GM19043 (cell line): ENCODE measurements around the gene PDE9A.
"Not testable (repeated sequence)": the region's sequence is repeated elsewhere in the genome, so short reads cannot be mapped to it uniquely, and the experiment has no call there.

Experiments
- ATAC-seq: cut with Tn5 transposase; IDR thresholded peaks from one replicate; pipeline ENCODE4 v1.9.1; 2021; ENCODE audit warnings: low read depth; ENCODE audit not compliant: unreplicated experiment

Gene PDE9A

DNA sequence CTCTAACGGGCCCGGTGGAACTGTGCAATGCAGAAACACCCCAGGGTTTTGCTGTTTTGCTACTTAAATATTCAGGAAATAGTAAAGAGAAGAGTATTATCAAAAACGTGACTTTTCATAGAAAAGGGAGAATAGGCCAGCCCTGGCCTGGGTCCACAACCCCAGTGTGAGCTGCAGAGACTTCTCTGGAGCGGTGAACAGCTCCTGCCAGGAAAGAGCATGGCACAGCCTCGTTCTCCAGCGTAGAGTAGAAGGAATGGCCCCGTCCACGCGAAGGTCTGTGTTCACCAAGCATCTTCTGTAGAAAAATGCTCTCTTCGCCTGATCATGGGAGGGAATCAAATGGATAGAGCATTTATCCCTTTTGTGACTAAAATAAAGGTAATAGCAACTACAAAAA, 51.4 kb downstream of the PDE9A start:
- ATAC-seq = no peak

DNA sequence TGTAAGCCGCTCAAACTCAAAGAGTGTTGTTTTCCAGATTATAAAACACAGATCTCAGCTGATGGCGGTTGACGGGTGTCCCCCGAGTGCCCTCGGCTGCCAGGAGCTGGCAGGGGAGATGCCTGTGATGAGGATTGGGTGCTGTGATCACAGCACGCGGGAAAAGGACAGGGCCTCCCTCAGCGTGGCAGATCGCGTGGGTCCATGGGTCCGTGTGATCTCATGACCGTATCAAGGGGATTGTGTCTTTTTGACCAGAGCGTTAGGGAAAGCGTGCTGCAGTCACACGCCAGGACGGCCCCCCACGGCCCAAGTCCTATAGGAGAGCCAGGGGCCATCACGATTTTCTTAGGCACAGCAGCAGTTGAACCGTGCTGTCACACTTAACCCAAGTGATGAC, 51.9 kb downstream of the PDE9A start:
- ATAC-seq = no peak

DNA sequence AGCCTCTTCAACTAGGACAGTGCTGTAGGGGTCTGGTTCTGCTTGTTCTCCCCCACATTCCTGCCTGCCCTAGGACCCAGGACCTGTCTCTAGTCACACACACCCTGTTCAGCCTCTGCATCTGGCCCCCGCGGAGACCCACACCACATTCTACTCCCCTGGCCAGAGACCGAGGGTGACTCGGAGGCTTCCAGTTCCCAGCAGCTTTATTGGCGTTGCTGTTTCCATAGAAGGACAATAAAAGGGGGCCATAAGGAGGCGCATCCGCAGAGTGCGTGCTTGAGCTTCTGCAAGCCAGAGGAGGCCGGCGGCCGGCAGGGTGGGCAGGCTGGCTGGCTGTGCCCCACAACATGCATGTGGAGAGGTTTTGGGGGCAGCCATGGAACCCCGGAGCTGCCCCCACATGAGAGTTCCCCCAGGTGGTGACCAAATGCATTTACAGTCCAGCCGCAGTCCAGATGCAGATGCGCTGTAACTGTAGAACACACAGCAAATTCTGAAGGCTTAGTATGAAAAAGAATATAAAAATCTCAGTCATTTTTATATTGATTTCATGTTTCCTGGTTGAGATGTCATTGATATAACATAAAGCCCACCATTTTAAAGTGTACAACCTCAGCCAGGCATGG, 52.4 kb downstream of the PDE9A start:
- ATAC-seq = no peak

DNA sequence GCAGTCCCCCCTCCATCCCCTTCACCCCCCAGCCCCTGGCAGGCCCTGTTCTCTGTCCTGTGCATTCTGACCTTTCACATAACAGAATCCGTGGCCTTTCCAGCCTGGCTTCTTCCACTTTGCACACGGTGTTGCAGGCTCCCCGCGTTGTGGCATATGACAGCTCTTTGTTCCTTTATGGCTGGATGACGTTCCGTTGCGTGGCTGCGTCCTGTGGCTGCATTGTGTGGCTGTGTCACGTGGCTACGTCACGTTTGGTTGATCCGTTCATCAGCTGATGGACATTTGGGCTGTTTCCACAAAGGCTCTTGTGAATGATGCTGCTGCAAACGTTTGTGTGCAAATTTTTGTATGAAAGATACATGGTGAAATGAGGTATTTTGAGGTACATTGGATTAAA, 53.3 kb downstream of the PDE9A start:
- ATAC-seq = no peak

DNA sequence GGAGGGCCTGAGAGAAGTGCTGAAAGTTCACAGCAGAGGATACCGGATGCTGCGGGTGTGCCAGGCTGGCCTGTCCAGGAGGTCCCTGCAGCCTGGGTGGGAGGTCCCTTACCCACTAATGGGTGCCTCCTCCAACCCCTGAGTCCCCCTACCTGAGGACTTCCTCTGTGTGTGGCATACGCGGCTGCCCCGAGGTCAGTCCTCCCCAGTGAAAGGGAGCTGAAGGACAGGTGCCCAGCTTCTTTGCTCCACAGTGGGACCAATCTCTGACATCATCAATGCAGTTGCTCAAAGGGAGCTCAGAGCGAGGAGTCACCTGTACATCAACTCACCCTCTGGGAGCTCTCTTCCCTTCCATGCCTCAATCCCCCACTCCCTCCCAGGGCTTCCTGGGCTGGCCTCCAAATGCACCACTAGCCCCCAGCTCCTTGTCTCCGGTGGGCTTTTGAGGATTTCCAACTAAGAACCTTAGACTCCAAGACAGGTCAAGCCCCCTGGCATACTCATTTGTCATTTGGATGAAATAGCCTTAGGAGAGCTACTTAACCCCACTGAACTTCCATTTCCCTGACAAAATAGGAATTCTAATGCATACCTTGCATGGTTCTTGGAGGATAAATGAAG, 53.9 kb downstream of the PDE9A start:
- no peak for ATAC-seq

DNA sequence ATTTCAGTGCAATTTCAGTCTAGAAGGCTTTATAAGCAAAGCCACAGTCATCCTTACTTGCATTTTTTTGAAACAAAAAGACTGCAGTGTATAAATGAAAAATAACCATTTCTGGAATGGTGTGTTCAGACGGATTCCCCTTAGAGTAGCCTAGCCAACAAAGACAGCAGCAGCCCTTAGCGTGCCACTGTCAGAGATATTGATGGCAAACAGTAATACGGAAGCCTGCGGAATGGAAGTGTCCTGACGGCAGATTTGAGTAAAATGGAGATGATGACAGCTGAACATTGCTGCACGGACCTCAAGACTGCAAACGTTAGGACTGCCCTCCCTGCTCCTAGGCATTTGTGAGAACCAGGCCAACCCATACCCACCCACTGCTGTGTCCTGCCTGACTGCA, 54.7 kb downstream of the PDE9A start:
- ATAC-seq = no peak

DNA sequence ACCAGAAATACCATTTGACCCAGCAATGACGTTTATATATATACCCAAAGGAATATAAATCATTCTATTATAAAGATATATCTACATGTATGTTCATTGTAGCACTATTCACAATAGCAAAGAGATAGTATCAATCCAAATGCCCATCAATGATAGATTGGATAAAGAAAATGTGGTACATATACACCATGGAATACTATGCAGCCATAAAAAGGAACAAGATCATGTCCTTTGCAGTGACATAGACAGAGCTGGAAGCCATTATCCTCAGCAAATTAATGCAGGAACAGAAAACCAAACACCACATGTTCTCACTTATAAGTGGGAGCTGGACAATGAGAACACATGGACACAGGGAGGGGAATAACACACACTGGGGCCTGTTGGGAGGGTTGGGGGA, 55.5 kb downstream of the PDE9A start:
- ATAC-seq = not testable (repeated sequence)

DNA sequence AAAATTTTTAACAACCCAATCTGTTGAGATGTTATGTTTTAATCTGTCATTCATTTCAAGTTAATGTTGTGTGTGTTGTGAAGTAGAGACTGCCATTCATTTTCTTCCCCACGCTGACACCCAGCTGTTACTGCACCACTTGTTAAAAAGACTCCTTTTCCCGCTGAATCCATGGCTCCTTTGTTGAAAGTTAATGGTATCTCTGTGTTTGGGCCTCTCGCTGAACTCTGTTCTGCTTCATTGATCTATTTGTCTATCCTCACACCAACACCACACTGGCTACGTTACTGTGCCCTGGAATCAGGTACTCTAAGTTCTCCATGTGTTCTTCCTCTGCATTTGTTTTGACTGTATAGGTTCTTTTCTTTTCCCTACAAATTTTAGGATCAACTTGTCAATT, 58.2 kb downstream of the PDE9A start:
- no peak for ATAC-seq

DNA sequence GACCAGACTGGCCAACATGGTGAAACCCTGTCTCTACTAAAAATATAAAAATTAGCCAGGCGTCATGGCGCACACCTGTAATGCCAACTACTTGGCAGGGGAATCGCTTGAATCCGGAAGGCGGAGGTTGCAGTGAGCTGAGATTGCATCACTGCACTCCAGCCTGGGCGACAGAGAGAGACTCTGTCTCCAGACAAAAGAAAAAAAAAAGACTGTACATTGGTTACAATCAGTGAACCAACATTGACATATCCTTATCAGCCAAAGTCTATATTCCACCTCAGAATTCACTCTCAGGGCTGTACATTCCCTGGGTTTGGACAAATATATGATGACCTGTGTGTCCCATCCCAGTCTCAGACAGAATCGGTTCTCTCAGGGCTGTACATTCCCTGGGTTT, 62.0 kb downstream of the PDE9A start:
- ATAC-seq = not testable (repeated sequence)

DNA sequence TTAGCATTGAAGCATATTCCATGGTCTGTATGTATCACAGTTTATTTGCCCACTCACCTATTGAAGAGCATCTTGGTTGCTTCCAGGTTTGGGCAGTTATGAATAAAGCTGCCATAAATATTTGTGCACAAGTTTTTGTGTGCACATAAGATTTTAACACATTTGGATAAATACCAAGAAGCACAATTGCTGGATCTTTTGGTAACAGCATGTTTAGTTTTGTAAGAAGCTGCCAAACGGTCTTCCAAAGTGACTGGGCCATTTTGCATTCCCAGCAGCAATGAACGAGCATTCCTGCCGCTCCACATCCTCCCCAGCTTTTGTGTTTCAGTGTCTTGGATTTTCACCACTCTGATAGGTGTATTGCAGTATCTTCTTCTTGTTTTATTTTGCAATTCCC, 62.7 kb downstream of the PDE9A start:
- no peak for ATAC-seq

DNA sequence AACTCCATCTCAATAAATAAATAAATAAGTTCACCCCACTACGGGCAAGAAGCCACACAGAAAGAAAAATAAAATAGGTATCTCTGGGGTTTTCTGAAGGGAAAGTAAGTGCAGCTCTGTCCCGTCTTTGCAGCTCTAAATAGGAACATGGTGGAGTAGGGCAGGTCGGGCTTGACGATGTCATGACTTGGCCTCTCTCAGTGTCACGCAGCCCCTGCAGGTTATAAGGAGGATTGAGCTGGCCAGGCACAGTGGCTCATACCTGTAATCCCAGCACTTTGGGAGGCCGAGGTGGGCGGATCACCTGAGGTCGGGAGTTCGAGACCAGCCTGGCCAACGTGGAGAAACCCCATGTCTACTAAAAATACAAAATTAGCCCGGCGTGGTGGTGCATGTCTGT, 67.1 kb downstream of the PDE9A start:
- ATAC-seq = not testable (repeated sequence)

DNA sequence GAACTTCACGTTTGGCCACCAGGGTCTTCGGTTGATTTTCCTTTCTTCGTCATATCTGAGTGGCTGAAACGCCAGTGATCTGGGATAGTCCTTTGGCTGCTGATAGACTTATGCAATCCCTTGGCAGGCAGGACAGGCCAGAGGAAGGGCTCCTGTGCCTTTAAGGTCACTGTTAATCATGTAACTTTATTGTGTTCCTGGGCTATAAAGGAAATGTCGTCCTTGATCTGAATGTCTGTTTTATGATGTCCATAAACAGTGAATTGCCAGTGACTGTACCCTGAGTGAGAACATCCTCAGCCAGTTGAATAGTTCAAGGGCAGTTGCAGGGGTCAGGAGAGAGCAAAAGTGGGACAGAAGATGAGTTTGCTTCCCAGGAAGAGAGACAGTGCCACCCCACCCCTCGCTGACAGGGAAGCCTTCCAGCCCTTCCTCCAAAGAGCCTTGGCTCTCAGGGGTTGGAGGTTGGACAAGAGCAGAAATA, 68.0 kb downstream of the PDE9A start:
- no peak for ATAC-seq

DNA sequence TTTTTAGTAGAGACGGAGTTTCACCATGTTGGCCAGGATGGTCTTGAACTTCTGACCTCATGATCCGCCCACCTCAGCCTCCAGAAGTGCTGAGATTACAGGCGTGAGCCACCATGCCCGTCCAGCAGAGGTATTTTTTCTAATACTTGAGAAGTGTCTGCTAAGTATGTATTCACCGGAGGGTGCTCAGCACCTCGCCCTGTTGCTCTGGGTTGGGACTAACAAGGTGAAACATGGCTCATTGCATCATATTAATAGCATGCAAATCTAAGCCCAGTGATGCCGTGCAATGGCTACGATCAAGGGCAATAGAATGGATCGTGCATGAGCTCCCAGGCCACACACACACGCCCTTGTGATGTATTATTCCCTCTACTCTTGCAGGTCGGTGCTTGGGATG, 68.7 kb downstream of the PDE9A start:
- ATAC-seq = no peak

DNA sequence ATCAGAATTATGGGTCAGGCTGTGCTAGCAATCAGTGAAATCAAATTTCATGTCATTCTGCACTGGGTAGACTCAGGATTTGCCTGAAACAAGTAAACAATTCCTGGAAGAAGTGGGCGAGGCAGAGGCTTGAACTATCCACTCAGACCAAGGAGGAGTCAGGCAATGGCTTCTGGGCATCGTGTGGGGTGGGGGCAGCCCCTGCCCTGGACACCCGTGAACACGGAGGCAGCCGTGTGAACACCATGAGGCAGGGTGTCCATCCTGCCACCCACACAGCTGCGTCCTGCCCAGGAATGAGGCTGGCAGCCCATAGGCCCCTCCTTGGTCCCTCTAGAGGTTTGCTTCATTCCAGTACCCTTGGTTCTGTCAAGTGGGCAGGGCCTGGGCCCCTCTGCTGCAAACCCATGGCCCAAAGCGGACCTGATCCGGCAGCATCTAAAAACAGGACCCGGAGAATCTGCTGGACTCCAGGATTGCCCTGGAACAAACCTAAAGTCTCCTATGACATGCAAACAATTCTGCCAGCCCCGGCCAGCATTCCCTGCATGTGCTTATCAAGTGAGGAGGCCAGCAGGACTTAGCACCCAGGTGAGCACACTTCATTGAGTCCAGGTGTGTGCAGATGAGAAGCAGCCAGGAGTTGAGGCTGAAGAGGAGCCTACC, 69.5 kb downstream of the PDE9A start:
- no peak for ATAC-seq

DNA sequence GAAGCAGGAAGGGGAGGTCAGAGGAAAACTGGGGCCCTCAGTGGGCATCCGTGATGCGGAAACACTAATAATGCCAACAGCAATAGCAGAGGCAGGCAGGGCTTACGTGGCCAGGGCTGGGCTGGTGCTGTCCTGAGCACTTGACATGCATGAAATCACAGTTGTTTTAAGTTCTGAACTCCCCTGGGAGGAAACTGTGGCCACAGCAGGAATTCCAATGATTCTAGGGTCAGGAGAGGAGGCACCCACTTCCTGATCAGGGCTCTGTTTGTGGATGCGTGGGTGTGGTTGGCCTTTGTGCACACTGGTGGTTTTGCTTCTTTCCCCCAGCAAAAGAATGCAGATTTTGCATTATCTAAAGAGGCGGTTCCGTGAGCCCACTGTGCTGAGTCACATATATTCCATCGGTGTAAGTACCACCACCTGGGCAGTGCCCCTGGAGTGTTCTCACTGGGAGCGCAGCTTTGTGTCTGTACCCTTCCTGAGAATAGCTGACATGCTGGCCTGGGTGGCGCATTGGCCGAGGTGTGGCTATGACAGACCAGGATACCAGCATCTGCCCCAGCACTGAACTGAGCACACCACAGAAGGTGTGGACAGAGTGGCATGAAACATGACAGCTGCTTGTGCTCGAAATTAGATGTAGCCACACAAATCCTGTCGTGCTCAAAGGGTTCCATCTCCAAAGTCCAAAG, 71.0 kb downstream of the PDE9A start:
- no peak for ATAC-seq

DNA sequence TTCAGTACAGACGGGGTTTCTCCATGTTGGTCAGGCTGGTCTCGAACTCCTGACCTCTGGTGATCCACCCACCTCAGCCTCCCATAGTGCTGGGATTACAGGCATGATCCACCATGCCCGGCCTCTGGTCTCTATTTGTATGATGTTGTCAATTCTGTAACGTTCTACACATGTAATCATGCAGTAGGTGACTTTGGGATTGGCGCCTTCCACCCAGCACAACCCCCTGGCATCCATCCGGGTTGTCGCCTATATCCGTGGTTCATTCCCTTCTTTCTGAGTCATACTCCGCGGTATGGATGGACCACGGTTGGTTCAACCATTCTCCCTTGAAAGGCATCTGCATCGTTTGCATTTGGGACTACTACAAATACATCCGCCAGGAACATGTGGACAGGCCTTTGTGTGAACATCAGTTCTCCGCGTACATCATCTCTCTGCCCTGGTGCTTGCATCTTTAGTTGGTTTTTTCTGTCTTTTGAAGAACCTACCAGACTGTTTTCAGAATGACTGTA, 72.1 kb downstream of the PDE9A start:
- ATAC-seq = no peak

DNA sequence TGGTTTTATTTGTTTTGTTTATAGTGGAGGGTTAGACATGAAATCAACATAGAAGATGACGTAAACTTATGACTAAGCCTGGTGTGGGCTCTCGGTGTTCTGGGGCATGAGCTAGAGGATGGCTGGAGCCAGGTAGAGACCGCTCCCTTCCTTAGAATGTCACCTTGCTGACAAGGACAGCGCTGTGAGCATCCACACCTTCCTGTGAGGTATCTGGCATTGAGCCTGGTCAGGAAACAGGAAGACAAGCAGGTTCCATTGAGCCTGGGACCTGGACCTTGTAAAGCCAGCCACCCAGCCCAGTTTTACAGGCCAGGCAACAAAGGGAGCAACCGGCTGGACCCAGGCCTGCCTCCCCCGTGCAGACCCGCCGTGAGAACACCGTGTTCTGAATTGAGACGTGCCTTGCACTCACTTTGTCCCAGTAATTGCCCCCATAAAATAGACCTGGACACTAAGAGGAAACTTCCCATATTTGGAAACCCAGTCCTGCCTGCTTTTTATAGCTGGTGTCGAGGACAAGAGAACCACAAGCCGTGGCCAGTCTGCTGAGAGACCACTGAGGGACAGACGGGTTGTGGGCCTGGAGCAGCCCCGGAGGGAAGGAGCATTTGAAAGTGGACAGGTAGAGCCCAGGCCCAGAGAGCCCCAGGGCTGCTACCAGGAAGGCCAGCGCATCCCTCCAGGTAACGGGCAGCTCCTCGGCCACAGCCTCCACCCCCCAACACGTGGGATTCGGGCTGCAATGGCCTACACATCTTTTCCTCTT, 78.0 kb downstream of the PDE9A start:
- no peak for ATAC-seq

DNA sequence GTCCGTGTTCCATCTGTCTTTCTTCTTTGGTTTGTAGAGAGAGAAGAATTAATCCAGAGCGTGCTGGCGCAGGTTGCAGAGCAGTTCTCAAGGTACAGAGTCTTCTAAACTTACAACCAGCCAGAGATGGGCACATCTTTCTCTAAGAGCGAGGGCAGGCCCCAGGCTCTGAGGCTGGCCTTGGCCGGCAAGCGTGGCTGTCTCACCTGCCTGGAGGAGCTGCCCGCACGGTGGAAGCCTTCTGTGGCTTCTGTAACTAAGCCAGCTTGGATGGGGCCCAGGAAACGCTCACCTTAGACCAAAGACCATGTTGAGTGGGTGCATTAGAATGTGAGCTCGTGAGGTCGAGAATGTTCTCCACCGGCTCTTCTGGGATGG, 78.6 kb downstream of the PDE9A start:
- ATAC-seq = no peak

DNA sequence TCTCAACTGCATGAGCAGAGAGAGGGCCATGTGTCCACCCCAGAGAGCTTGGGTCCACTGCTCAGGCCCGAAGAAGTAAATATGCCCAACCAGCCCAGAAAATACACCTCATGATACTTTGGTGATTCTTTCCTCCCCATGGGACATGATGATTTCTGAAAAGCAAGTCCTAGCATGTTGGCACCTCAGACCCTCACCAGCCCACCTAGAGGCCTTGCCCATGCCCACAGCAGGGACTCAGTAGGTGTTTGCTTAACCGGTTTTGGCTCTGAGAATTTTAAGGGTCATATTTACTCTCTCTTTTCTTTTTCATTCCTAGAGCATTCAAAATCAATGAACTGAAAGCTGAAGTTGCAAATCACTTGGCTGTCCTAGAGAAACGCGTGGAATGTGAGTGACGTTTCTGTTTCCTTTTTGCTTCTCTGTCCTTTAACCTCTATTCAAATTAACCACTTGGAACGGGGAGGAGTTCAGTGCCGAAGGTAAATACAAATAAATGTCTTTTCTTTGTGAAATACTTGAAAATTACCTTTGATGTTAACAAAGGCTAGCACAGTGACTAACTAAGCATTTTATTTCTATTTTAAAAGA, 79.7 kb downstream of the PDE9A start:
- ATAC-seq = no peak

DNA sequence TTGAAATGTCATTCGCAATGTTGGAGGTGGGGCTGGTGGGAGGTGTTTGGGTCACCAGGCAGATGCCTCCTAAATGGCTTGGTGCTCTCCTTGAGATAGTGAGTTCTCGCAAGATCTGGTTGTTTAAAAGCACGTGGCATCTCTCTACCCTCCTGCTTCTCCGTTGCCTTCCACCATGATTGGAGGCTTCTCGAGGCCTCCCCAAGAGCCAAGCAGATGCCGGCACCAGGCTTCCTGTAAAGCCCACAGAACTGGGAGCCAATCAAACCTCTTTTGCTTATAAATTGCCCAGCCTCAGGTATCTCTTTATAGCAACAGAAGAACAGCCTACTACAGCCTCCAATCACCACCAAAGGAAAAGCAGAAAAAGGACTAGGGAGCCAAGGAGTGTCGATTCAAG, 80.5 kb downstream of the PDE9A start:
- ATAC-seq = no peak
